ENCODE data around the gene ZNF782.
"Not testable (repeated sequence)": the region's sequence is repeated elsewhere in the genome, so short reads cannot be mapped to it uniquely, and the experiment has no call there.

ZNF782 gene

GRCh38 chr9:96853781-96854650 is at the start of gene ZNF782:
Gene ZNF782 (minus strand): TSS chr9:96854514. CDS start chr9:96851961, 2,553 bp downstream.
- FAIRE-seq = peak; percentile 95

GRCh38 chr9:96900010-96900409 is 45.7 kb upstream of the ZNF782 start:
- not testable (repeated sequence) for FAIRE-seq

GRCh38 chr9:96892131-96892530 is 37.8 kb upstream of the ZNF782 start:
- FAIRE-seq = no peak

DNA sequence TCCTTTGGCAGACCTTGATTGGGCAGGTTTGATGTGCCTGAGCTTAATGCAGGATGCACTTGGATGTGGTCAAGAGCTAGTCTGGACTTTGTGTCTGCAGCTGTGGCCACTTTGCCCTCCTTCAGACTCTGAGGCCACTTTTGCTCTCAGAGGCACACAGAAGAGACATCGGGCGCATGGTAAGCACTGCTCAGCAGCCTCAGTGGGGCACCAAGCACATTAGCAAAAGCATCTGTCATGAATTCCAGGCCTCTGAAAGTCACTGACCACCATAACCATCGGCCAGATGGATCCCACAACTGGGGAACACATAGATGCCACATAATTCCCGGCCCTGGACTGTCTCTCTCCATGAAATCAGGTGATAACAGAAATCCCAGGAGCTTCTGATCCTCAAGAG is 34.3 kb upstream of the ZNF782 start:
- no peak for FAIRE-seq

- FAIRE-seq = no peak
These were observed 31.1 kb upstream of the ZNF782 start for GRCh38 chr9:96885424-96885823.

DNA sequence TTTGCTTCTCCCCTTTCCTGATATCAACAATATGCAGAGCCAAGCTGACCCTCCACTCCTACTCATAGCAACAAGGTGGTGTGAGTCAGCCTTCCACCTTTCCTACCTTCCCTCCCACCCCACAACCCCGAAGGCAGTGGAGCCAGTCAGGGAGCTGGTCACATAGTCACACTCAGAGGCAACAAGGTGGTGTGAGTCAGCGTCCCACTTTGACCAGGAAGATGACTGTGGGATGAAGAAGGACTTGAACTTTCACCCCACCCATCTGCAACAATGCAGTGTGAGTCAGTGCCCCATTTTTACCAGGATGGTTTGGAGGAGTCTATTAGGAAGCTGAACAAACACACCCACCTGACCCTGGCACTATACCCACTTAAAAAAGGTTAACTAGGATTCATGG is 30.1 kb upstream of the ZNF782 start:
- FAIRE-seq = no peak

- no peak for FAIRE-seq
These were observed 29.6 kb upstream of the ZNF782 start for GRCh38 chr9:96883922-96884321.

- no peak for FAIRE-seq
These were observed 23.0 kb upstream of the ZNF782 start for GRCh38 chr9:96877269-96877668.

DNA sequence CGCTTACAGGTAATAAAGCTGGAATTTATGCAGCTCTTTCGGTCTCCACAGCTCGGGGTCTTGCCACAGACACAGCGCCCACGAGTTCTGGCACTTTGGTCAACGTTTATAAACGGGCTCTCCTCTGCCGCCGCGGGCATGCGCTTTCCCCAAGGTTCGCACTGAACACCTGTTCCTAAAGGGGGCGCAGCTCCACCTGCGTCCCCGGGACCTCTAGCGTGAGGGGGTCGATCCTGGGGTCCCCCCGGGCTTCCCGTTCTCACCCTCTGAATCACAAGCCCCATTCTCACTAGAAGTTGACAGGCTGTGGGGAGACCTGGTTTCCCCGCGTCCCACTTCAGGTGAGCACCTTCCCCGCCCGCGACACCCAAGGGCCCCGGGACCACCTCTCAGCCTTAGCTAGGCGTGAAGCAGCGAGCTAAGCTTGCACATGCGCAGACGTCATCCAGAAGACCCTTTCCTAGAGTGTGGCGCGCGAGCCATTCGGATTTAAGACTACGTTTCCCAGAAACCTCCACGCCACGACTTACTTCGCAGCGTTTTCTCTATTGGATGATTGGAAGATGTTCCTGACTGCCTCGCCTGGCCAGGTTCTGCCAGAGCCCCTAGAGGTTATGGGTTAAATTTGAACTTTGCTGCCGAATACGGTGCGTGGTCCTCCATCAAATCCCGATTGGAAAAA is 21.3 kb upstream of the ZNF782 start:
- FAIRE-seq = peak; percentile 48

GRCh38 chr9:96874947-96875460 is 20.7 kb upstream of the ZNF782 start:
- FAIRE-seq = no peak

DNA sequence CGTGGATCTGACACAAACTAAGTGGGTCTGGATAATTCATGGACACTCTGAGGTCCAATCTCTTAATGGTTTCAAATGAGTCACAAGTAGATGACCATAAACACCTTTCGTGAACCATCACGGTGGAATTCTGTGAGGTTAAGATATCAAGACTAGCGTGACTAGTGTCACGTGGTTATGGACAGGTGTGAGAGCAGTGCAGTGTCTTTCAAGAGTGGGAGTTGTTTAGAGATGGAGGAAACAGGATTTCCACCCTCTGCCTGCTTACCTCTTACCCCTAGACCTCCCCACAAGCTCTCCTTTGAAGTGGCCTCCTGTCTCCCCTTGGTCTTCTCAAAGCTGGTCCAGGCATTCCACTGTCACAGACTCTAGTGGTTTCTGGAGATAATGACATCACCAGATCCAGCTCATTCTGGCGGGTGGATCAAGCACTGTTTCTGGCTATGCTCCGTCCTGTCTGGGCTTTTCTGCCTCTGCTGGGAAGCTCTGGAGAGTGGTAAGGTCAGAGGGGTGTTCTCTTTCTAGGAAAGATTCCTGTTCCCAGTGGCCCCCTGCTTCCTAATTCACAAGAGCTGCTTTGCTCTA is 20.0 kb upstream of the ZNF782 start:
- FAIRE-seq = no peak

DNA sequence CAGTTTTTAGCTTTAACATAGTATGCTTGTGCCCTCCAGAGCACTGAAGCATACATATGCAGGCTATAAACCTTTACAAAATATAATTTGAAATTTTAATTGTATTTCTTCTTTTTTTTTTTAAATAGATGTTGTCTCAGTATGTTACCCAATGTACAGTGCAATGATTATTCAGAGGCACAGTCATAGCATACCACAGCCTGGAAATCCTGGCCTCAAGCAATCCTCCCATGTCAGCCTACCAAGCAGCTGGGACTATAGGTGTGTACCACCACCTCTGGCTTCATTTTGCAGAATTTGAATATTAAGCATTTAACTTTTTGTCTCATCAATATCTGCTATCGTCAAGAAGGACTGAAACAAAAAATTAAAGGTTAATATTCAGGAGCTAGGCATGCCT is 16.9 kb upstream of the ZNF782 start:
- FAIRE-seq = no peak

GRCh38 chr9:96868709-96869108 is 14.4 kb upstream of the ZNF782 start:
- FAIRE-seq = no peak

GRCh38 chr9:96867079-96867804 is 12.9 kb upstream of the ZNF782 start:
- no peak for FAIRE-seq

GRCh38 chr9:96865240-96865639 is 10.9 kb upstream of the ZNF782 start:
- FAIRE-seq = not testable (repeated sequence)

DNA sequence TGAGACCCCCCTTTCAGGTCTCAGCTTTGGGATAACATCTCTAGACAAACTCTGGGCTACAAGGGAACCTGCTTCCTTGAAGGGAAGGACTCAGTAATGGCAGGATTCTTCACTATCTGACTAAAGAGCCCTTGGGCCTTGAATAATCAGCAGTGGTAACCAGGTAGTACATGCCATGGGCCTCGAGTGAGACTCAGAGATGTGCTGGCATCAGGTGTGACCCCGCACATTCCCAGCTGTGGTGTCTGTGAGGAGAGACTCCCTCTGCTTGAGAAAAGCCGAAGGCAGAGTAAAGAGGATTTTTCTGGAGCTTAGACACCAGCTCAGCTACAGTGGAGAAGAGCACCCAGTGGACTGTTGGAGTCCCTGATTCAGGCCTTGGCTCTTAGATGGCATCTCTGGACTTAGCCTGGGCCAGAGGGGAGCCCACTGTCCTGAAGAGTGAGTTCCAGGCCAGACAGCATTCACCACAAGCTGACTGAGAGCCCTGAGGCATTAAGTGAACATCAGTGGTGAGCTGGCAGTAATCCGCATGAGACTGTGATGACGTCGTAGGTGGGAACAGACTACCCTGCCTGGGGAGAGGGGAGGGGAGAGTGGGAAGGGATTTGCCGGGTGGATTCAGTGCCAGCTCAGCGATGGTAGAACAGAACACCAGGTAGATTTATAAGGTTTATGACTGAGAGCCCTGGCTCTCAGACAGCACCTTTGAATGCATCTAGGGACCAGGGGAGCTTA is 5.3 kb upstream of the ZNF782 start:
- FAIRE-seq = no peak

DNA sequence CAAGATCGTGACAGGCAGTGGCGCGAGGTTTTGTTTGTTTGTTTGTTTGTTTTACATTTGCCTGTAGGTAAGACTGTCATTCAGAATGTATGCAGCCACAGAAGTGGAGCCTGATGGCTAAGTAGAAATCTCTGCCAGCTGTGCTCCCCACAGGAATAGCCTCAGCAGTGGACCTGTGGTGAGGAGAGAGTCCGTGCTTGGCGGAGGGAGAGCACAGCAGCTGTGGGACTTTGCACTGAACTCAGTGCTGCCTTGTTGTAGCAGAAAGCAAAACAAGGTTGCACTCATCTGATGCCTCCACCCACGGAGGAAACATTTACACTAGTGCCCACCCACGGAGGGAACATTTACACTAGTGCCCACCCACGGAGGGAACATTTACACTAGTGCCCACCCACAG is 4.4 kb upstream of the ZNF782 start:
- FAIRE-seq = no peak

GRCh38 chr9:96858018-96858573 is 3.8 kb upstream of the ZNF782 start:
- FAIRE-seq = no peak

GRCh38 chr9:96856363-96857286 is 2.3 kb upstream of the ZNF782 start:
- FAIRE-seq = peak; percentile 64

DNA sequence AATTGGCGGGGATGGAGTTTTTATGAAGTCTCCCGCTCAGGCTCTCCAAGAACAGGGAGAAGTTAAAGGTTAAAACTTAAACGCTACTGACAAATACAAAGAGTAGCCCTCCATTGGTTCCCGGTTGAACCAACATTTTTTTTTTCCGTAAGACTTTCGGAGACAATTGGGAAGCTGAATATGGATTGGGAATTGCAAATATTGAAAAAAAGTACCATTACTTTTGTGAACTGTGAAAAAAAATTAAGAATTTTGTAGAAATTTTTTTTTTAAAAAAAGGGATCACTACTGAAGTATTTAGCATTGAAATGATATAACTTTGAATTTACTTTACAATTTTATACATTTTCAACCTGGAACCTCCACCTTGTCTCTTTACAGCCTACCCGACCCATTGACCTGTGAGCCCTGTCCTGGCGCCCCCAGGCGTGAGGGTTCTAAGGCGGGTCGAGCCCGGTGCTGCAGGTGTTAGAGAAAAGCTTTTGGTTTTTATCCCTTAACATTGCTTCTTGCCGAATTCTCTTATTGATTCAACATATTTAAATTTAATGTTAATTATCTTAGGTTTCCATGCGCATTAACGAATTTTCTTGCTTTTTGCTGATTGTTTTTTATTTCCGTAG is 448 bp upstream of the ZNF782 start:
- FAIRE-seq = no peak
